ENCODE results near the gene CLCN3. TPM values are rescaled to one million over a fixed set of nuclear protein-coding genes. Genes with fewer than 3 reads are reported as not detected.
A peak's percentile ranks its signal among the peaks of the same experiment; 100 is the strongest.

Gene CLCN3
- polyA plus RNA-seq, 3 donors from 2014 or later = 4.7 to 12.6 (median 9.2) TPM

GRCh38 chr4:169650227-169650936 lies 30.0 kb downstream of the CLCN3 start:
- Mint-ChIP-seq H3K27ac (no peak overlapping the region), H3K4me1 (peaks cover 1 to 10% of the 10 kb centered on the region in 2 donors), H3K9me3 (no peaks in the 10 kb centered on the region), H3K36me3 (peaks cover 0 to 4% (median 0%) of the 10 kb centered on the region in 3 donors), H3K27me3 (ENCODE audit: low read depth in 3 of 3) (peaks cover 0 to 1% (median 0%) of the 10 kb centered on the region in 3 donors), H3K4me3 (no peak overlapping the region)
- DNase-seq = no peak

- Mint-ChIP-seq H3K27ac (no peak overlapping the region), H3K4me1 (peaks cover 1 to 15% of the 10 kb centered on the region in 2 donors), H3K27me3 (ENCODE audit: low read depth in 3 of 3) (peaks cover 0 to 2% (median 0%) of the 10 kb centered on the region in 3 donors), H3K36me3 (peaks cover 0 to 3% (median 0%) of the 10 kb centered on the region in 3 donors), H3K9me3 (no peaks in the 10 kb centered on the region), H3K4me3 (no peak overlapping the region)
- DNase-seq = no peak
Observed at GRCh38 chr4:169652535-169652934, 32.2 kb downstream of the CLCN3 start.

GRCh38 chr4:169655401-169655800 lies 35.0 kb downstream of the CLCN3 start:
- no peak for DNase-seq
- Mint-ChIP-seq H3K27ac (no peak overlapping the region), H3K36me3 (peaks cover 0 to 3% (median 0%) of the 10 kb centered on the region in 3 donors), H3K9me3 (no peaks in the 10 kb centered on the region), H3K4me3 (no peak overlapping the region), H3K27me3 (ENCODE audit: low read depth in 3 of 3) (peaks cover 0 to 2% (median 0%) of the 10 kb centered on the region in 3 donors), H3K4me1 (peaks cover 10 to 24% of the 10 kb centered on the region in 2 donors)

GRCh38 chr4:169657470-169658107 lies 37.2 kb downstream of the CLCN3 start:
- Mint-ChIP-seq H3K27ac (no peak overlapping the region), H3K27me3 (ENCODE audit: low read depth in 3 of 3) (peaks cover 0 to 2% (median 0%) of the 10 kb centered on the region in 3 donors), H3K4me3 (no peak overlapping the region), H3K4me1 (peaks cover 12 to 18% of the 10 kb centered on the region in 2 donors), H3K36me3 (peaks cover 0 to 3% (median 0%) of the 10 kb centered on the region in 3 donors), H3K9me3 (no peaks in the 10 kb centered on the region)
- no peak for DNase-seq

- Mint-ChIP-seq H3K27me3 (ENCODE audit: low read depth in 3 of 3) (peaks cover 0 to 2% (median 0%) of the 10 kb centered on the region in 3 donors), H3K27ac (no peak overlapping the region), H3K4me3 (no peak overlapping the region), H3K9me3 (no peaks in the 10 kb centered on the region), H3K36me3 (peaks cover 0 to 3% (median 0%) of the 10 kb centered on the region in 3 donors), H3K4me1 (peaks cover 11 to 18% of the 10 kb centered on the region in 2 donors)
- no peak for DNase-seq
Observed at GRCh38 chr4:169658196-169658595, 37.8 kb downstream of the CLCN3 start.

- Mint-ChIP-seq H3K27ac (peak overlapping the region in 4 of 6 donors; percentile 34 to 92 (median 89)), H3K36me3 (peaks cover 0 to 3% (median 0%) of the 10 kb centered on the region in 3 donors), H3K9me3 (no peaks in the 10 kb centered on the region), H3K4me1 (peaks cover 13 to 23% of the 10 kb centered on the region in 2 donors), H3K4me3 (no peak overlapping the region), H3K27me3 (ENCODE audit: low read depth in 3 of 3) (peaks cover 0 to 2% (median 0%) of the 10 kb centered on the region in 3 donors)
- DNase-seq = no peak
Observed at GRCh38 chr4:169658975-169659715, 38.8 kb downstream of the CLCN3 start.

- peak; percentile 67 to 69 (median 68) for DNase-seq
Observed at GRCh38 chr4:169659716-169660670, 39.6 kb downstream of the CLCN3 start.

GRCh38 chr4:169660929-169661328 lies 40.6 kb downstream of the CLCN3 start:
- no peak for DNase-seq

More at GRCh38 chr4:169659716-169660670, 39.6 kb downstream of the CLCN3 start:
- Mint-ChIP-seq H3K9me3 (no peaks in the 10 kb centered on the region), H3K4me1 (peaks cover 16 to 32% of the 10 kb centered on the region in 2 donors), H3K27ac (peak overlapping the region; percentile 83 to 92 (median 90)), H3K36me3 (peaks cover 0 to 3% (median 0%) of the 10 kb centered on the region in 3 donors), H3K4me3 (peak overlapping the region; percentile 61 to 73 (median 72)), H3K27me3 (ENCODE audit: low read depth in 3 of 3) (peaks cover 0 to 2% (median 0%) of the 10 kb centered on the region in 3 donors)

GRCh38 chr4:169661761-169662160 lies 41.4 kb downstream of the CLCN3 start:
- Mint-ChIP-seq H3K4me3 (no peak overlapping the region), H3K36me3 (peaks cover 4 to 8% (median 7%) of the 10 kb centered on the region in 3 donors), H3K27ac (peak overlapping the region in 1 of 6 donors; percentile 35), H3K27me3 (ENCODE audit: low read depth in 3 of 3) (no peaks in the 10 kb centered on the region), H3K9me3 (no peaks in the 10 kb centered on the region), H3K4me1 (peaks cover 22 to 34% of the 10 kb centered on the region in 2 donors)
- DNase-seq = no peak

More at GRCh38 chr4:169660929-169661328, 40.6 kb downstream of the CLCN3 start:
- Mint-ChIP-seq H3K27me3 (ENCODE audit: low read depth in 3 of 3) (no peaks in the 10 kb centered on the region), H3K27ac (peak overlapping the region in 3 of 6 donors; percentile 65 to 88 (median 83)), H3K4me3 (no peak overlapping the region), H3K9me3 (no peaks in the 10 kb centered on the region), H3K36me3 (no peaks in the 10 kb centered on the region), H3K4me1 (peaks cover 22 to 38% of the 10 kb centered on the region in 2 donors)

- peaks cover 22 to 34% of the 10 kb centered on the region in 2 donors for H3K4me1 Mint-ChIP-seq
- H3K36me3 Mint-ChIP-seq = peaks cover 4 to 9% (median 8%) of the 10 kb centered on the region in 3 donors
Observed at GRCh38 chr4:169662206-169662605, 41.8 kb downstream of the CLCN3 start.

GRCh38 chr4:169663402-169663801 lies 43.0 kb downstream of the CLCN3 start:
- no peak overlapping the region for H3K4me3 Mint-ChIP-seq
- H3K9me3 Mint-ChIP-seq = no peaks in the 10 kb centered on the region
- no peak for DNase-seq
- H3K27me3 Mint-ChIP-seq (ENCODE audit: low read depth in 3 of 3) = peaks cover 0 to 2% (median 0%) of the 10 kb centered on the region in 3 donors
- no peak overlapping the region for H3K27ac Mint-ChIP-seq
- peaks cover 4 to 9% (median 8%) of the 10 kb centered on the region in 3 donors for H3K36me3 Mint-ChIP-seq
- H3K4me1 Mint-ChIP-seq = peaks cover 22 to 34% of the 10 kb centered on the region in 2 donors

More at GRCh38 chr4:169662206-169662605, 41.8 kb downstream of the CLCN3 start:
- peak overlapping the region in 1 of 6 donors; percentile 0 for H3K27ac Mint-ChIP-seq
- no peaks in the 10 kb centered on the region for H3K27me3 Mint-ChIP-seq (ENCODE audit: low read depth in 3 of 3)
- H3K4me3 Mint-ChIP-seq = no peak overlapping the region
- H3K9me3 Mint-ChIP-seq = no peaks in the 10 kb centered on the region
- no peak for DNase-seq

GRCh38 chr4:169663831-169664230 lies 43.5 kb downstream of the CLCN3 start:
- Mint-ChIP-seq H3K9me3 (no peaks in the 10 kb centered on the region), H3K27ac (peak overlapping the region in 2 of 6 donors; percentile 12 to 77), H3K27me3 (ENCODE audit: low read depth in 3 of 3) (peaks cover 0 to 2% (median 0%) of the 10 kb centered on the region in 3 donors), H3K4me1 (peaks cover 24 to 36% of the 10 kb centered on the region in 2 donors), H3K4me3 (no peak overlapping the region), H3K36me3 (peaks cover 4 to 9% (median 8%) of the 10 kb centered on the region in 3 donors)
- no peak for DNase-seq

Data from immature natural killer cell (primary cell).